ENCODE measurements around the gene ME3. TPM values are rescaled to one million over a fixed set of nuclear protein-coding genes. Genes with fewer than 3 reads are reported as not detected.

The ME3 gene
- total RNA-seq, 1 experiment from 2014 or later, result 0.30 TPM

GRCh38 chr11:86639137-86639536, 33.3 kb downstream of the ME3 start (continued):
- TF ChIP-seq CTCF (IDR thresholded peaks at IDR 0.05 in 2 of 3, conservative IDR thresholded peaks at IDR 0.05 in 1 of 3; ENCODE audit: borderline replicate concordance in 1 of 3, insufficient read depth in 1 of 3, low read depth in 2 of 3, low read length in 2 of 3) (no peak), FOSL1 (IDR thresholded peaks at IDR 0.05; ENCODE audit: low read depth) (no peak), ATF3 (IDR thresholded peaks at IDR 0.05) (no peak), YY1 (IDR thresholded peaks at IDR 0.05; ENCODE audit: extremely low read depth, insufficient replicate concordance, low read depth, low read length) (no peak), RAD21 (IDR thresholded peaks at IDR 0.05; ENCODE audit: low read depth) (no peak), ELF1 (IDR thresholded peaks at IDR 0.05; ENCODE audit: borderline replicate concordance, low read depth) (no peak), ZFX (IDR thresholded peaks at IDR 0.05) (no peak)

GRCh38 chr11:86638673-86639072, 33.7 kb downstream of the ME3 start:
- Histone ChIP-seq H3K4me3 (replicated peaks in 1 of 2; ENCODE audit: low read depth in 1 of 2, low read length in 2 of 2) (no peak overlapping the region), H3K4me2 (ENCODE audit: low read length) (no peak overlapping the region), H3K27me3 (ENCODE audit: insufficient read depth, low read length) (no peaks in the 10 kb centered on the region), H3K4me1 (ENCODE audit: control insufficient read depth in 1 of 2, insufficient read depth in 2 of 2, low read length in 2 of 2) (no peaks in the 10 kb centered on the region), H3K9me2 (ENCODE audit: insufficient read depth) (no peaks in the 10 kb centered on the region), H4K20me1 (ENCODE audit: insufficient read depth) (no peaks in the 10 kb centered on the region), H2AFZ (ENCODE audit: low read depth, low read length, poor library complexity, severe bottlenecking) (no peak overlapping the region), H3K27ac (ENCODE audit: low read depth, low read length) (no peak overlapping the region), H3K9me3 (ENCODE audit: control insufficient read depth in 1 of 2, insufficient read depth in 1 of 2, low read depth in 1 of 2, low read length in 2 of 2) (no peaks in the 10 kb centered on the region), H3K36me3 (ENCODE audit: control insufficient read depth in 1 of 2, insufficient read depth in 2 of 2, low read length in 2 of 2) (no peaks in the 10 kb centered on the region), H3K9ac (ENCODE audit: low read length) (no peak overlapping the region), H3K79me2 (ENCODE audit: insufficient read depth, low read length) (no peaks in the 10 kb centered on the region)
- ATAC-seq (no peak), DNase-seq (ENCODE audit: low read depth, low spot score) (no peak)
- RAD21 ChIA-PET (ENCODE audit: low non-redundant PET in 1 of 2, low total read pairs in 2 of 2, uncharacterized antibody in 2 of 2, unreplicated experiment in 2 of 2), result no interaction called here
- POLR2A ChIA-PET, result no interaction called here
- CTCF ChIA-PET, result interaction anchor here (1.0 kb wide), 1 partner anchor 30 kb away, joined by 5 read pairs; no protein-coding TSS in a partner anchor
- intact Hi-C loops (cut with micrococcal nuclease), result no loop called here
- BruUV-seq (replicated peaks), result no TSS peak
- no peak for TF ChIP-seq FOSL1 (IDR thresholded peaks at IDR 0.05; ENCODE audit: low read depth)
- no peak for TF ChIP-seq POLR2AphosphoS5 (IDR thresholded peaks at IDR 0.05; ENCODE audit: low read depth, low read length)
- no peak for TF ChIP-seq ZNF274 (IDR thresholded peaks at IDR 0.05; ENCODE audit: low read depth, low read length)
- no peak for TF ChIP-seq ELF1 (IDR thresholded peaks at IDR 0.05; ENCODE audit: borderline replicate concordance, low read depth)
- TF ChIP-seq SP1 (IDR thresholded peaks at IDR 0.05; ENCODE audit: low read depth), result no peak
- TF ChIP-seq POLR2A (IDR thresholded peaks at IDR 0.05; ENCODE audit: borderline replicate concordance, extremely low read depth, insufficient read depth, insufficient read length), result no peak
- TF ChIP-seq RAD21 (IDR thresholded peaks at IDR 0.05; ENCODE audit: low read depth), result no peak
- no peak for TF ChIP-seq ZBTB33 (IDR thresholded peaks at IDR 0.05; ENCODE audit: extremely low read depth, insufficient replicate concordance, low read length)
- TF ChIP-seq YY1 (IDR thresholded peaks at IDR 0.05; ENCODE audit: extremely low read depth, insufficient replicate concordance, low read depth, low read length), result no peak
- no peak for TF ChIP-seq REST (IDR thresholded peaks at IDR 0.05; ENCODE audit: low read depth)
- no peak for TF ChIP-seq EGR1 (IDR thresholded peaks at IDR 0.05; ENCODE audit: low read depth)
- TF ChIP-seq CEBPB (IDR thresholded peaks at IDR 0.05; ENCODE audit: low read depth), result no peak
- TF ChIP-seq EZH2phosphoT487 (IDR thresholded peaks at IDR 0.05; ENCODE audit: borderline replicate concordance), result no peak

Data from HCT116 (cell line).